Mucosa of rectum (tissue), 2 donors: ENCODE data around the gene ARAP1.

Experiments used
- H3K27ac ChIP-seq, 2 donors: one replicate each; pipeline ENCODE4 v1.7.0; 2013; ENCODE audit warnings: inconsistent platforms in 2 of 2, low read depth in 2 of 2, low read length in 2 of 2
- H3K27me3 ChIP-seq, 2 donors: one replicate each; pipeline ENCODE4 v1.7.0; 2013; ENCODE audit warnings: low read length in 2 of 2; ENCODE audit not compliant: control insufficient read depth in 2 of 2, insufficient read depth in 2 of 2
- H3K36me3 ChIP-seq, 2 donors: one replicate each; pipeline ENCODE4 v1.7.0; 2013; ENCODE audit warnings: low read length in 2 of 2; ENCODE audit not compliant: control insufficient read depth in 2 of 2, insufficient read depth in 2 of 2
- H3K4me1 ChIP-seq, 2 donors: one replicate each; pipeline ENCODE4 v1.7.0; 2013; ENCODE audit warnings: low read length in 2 of 2, mild to moderate bottlenecking in 1 of 2; ENCODE audit not compliant: control insufficient read depth in 2 of 2, insufficient read depth in 2 of 2
- H3K4me3 ChIP-seq, 2 donors: one replicate each; pipeline ENCODE4 v1.7.0; 2013; ENCODE audit warnings: low read length in 2 of 2
- H3K9ac ChIP-seq, 2 donors: one replicate each; pipeline ENCODE4 v1.7.0; 2013; ENCODE audit warnings: low read length in 2 of 2, low read depth in 1 of 2, mild to moderate bottlenecking in 1 of 2
- H3K9me3 ChIP-seq, 2 donors: one replicate each; pipeline ENCODE4 v1.7.0; 2013; ENCODE audit warnings: low read length in 2 of 2; ENCODE audit not compliant: control insufficient read depth in 2 of 2
- donor health status: healthy.
- donor health status: Normal muscosa, but diverticular disease.

The ARAP1 gene

DNA sequence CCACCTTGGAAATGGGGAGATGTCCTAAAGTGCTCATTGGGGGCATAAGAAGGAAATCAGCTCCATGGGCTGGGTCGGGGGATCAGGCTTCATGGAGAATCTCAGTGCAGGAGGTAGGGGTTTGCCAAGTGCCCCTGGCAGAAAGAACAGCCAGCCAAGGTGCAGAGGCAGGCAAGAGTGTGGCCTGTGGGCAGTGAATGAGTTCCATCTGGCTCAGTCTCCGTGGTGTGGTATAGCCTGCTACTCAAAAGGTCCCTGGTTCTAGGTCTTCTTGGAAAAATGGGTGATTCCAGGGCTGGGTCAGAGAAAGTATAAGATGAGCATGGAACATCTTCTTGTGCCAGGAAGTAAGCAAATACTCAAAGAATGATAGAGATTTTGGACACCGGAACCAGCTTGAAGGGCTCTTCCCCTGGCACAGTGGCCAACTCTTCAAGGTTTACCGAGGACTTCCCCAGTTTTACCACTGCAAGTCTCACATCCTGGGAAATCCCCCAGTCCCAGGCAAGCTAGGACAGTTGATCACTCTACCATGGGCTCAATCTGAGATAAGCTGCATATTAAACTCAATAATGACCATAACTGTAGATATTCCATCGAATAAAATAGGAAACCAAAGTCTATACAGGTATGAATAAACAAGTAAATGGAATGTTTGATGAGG is 10.6 kb upstream of the ARAP1 start:
- peaks cover 14 to 21% of the 10 kb centered on the region in 2 donors for H3K4me1 ChIP-seq
- no peak overlapping the region for H3K9ac ChIP-seq
- no peak overlapping the region for H3K27ac ChIP-seq
- H3K9me3 ChIP-seq, result no peaks in the 10 kb centered on the region
- no peak overlapping the region for H3K4me3 ChIP-seq
- peaks cover 26 to 27% of the 10 kb centered on the region in 2 donors for H3K36me3 ChIP-seq
- H3K27me3 ChIP-seq, result no peaks in the 10 kb centered on the region

DNA sequence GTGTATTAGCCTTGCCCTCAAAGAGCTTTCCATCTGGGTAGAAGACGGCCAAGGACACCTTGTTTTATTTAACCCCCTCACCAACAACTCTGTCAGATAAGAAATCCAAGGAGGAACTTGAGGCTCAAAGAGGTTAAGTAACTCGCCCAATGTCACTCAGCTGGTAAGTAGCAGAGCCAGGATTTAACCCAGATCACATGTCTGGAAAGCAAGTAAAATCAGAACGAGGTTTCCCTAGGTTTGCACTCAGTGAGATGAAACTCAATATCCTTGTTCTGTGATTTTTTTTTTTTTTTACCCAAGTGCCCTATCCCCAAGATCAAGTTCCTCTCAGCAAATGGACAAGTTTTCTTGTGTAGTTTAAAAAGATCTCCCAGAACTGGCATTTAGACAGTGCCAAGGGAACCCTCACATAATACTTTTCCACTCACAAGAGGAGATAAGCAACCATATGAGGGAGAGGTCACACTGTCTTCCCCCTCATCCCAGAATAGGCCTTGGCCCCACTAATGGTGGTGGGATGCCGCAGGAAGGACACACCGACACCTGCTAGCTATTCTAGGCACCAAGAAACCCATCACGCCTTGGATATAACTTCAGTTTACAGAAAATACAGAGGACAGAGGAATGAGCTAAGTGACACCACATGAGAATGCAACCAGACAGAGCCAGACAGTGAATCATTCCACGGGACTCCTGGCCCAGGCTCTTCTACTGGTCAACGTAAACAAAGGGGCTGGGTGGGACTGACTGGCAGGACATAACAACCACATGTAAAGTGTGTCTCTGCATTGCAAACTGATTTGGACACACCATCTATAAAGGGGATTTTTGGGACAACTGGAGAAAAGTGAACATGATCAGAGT is 8.6 kb upstream of the ARAP1 start:
- H3K9me3 ChIP-seq, result no peaks in the 10 kb centered on the region
- no peak overlapping the region for H3K9ac ChIP-seq
- peaks cover 37 to 42% of the 10 kb centered on the region in 2 donors for H3K36me3 ChIP-seq
- H3K27ac ChIP-seq, result no peak overlapping the region
- peaks cover 12 to 17% of the 10 kb centered on the region in 2 donors for H3K4me1 ChIP-seq
- H3K27me3 ChIP-seq, result no peaks in the 10 kb centered on the region
- no peak overlapping the region for H3K4me3 ChIP-seq

DNA sequence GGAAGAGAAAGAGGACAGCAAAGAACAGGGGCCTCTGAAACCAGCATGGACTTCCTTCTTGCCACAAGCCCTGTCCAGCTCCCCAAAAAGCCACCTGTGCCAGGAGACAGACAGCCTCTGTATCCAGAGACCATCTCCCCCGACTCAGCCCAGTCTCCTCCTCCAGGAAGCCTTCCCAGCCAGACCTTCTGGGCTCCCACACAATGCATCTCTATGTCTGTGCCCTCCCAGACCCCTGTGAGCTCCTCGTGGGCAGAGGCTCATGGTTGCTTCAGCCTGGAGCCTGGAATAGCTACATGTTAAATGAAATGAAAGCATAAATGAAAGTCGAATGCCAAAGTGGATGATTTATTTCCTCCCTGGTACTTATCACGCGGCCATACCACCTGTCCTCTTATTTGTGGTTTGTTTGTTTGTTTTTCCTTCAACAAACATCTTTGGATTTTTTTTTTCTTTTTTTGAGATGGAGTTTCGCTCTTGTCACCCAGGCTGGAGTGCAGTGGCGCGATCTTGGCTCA is 7.3 kb upstream of the ARAP1 start:
- no peak overlapping the region for H3K4me3 ChIP-seq
- H3K9me3 ChIP-seq, result no peaks in the 10 kb centered on the region
- H3K36me3 ChIP-seq, result peaks cover 39 to 46% of the 10 kb centered on the region in 2 donors
- peaks cover 8 to 17% of the 10 kb centered on the region in 2 donors for H3K4me1 ChIP-seq
- no peaks in the 10 kb centered on the region for H3K27me3 ChIP-seq
- H3K27ac ChIP-seq, result no peak overlapping the region
- no peak overlapping the region for H3K9ac ChIP-seq

DNA sequence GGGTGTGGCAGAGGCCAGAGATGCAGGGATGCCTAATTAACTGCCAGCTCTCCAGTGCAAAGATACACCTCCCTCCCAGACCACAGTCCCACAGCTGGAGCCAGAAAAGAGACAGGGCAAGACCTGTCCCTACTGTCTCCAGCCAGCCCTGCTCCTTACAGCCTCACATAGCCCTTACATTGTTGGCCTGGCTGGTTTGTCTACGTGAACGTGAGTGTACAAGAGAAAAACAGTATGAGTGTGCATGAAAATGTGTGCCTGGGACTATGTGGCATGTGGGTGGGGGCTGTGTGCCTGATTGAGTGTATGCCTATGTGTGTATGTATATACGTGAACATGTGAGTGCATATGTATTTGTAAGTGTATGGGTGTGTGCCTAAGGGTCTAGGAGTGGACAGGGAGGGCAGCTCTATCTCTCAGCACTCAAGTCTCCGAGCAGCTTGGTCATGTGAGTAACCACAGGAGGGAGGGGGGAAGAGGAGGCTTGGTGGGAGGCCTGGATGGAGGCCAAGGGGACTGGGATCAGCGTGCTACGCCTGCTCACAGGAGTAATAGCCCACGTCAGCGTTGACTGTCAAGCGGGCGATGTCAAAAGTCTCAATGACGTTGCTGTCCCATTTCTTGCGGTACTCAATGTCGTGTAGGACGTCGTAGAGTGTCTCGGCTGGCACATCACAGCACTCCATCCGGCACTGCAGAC is 6.6 kb upstream of the ARAP1 start:
- peak overlapping the region in 1 of 2 donors; percentile 16 for H3K27ac ChIP-seq
- H3K36me3 ChIP-seq, result peaks cover 39 to 49% of the 10 kb centered on the region in 2 donors
- no peaks in the 10 kb centered on the region for H3K9me3 ChIP-seq
- H3K4me1 ChIP-seq, result peaks cover 3 to 12% of the 10 kb centered on the region in 2 donors
- H3K27me3 ChIP-seq, result no peaks in the 10 kb centered on the region
- no peak overlapping the region for H3K4me3 ChIP-seq
- peak overlapping the region in 1 of 2 donors; percentile 6 for H3K9ac ChIP-seq

DNA sequence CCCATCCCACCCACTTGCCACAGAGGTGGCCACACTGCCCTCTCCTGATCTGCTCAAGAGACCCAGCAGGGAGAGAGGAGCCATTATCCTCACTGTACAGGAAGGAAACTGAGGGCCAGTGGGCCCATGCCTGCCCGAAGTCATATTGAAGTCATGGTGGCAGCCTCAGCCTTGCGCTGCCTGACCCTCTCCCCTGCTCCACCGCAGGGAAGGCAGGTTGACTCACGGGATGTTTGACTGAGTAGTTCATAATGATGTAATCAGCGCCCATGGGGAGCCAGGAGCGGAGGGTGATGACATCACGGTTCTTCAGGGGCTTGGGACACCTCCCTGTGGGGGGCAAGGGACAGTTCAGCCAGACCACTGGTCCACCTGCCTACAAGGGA is 6.1 kb upstream of the ARAP1 start:
- Histone ChIP-seq H3K9ac (no peak overlapping the region), H3K36me3 (peaks cover 39 to 49% of the 10 kb centered on the region in 2 donors), H3K27me3 (no peaks in the 10 kb centered on the region), H3K4me1 (peaks cover 6 to 14% of the 10 kb centered on the region in 2 donors), H3K27ac (peak overlapping the region in 1 of 2 donors; percentile 16), H3K9me3 (no peaks in the 10 kb centered on the region), H3K4me3 (no peak overlapping the region)

DNA sequence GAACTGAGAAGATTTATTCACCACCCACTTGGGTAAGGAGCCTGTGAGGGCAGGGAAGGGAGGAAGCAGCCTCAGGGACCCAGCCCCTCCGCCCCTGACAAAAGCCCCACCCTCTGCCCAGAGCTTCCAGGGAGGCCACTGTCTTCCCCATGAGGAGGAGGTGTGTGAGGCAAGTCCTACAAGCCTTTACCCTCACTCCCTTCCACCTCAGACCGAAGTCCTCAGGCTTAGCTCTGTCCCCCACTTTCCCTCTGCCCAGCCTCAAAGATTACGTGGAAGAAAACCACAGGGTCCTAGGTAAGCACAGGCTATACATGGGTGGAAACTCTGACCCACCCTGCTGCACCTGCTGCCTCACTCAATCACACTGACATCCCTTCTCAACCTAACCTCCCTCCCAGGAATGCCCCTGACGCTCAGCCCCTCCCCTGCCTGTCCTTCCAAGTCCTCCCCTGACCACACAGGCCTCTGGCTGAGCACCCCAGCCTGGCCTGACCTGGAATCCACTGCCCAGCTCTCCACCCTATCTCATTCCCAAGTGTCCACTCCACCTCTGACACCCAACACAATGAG is 3.6 kb upstream of the ARAP1 start:
- Histone ChIP-seq H3K27me3 (no peaks in the 10 kb centered on the region), H3K9me3 (no peaks in the 10 kb centered on the region), H3K9ac (no peak overlapping the region), H3K36me3 (peaks cover 30 to 43% of the 10 kb centered on the region in 2 donors), H3K4me1 (peaks cover 26 to 29% of the 10 kb centered on the region in 2 donors), H3K27ac (no peak overlapping the region), H3K4me3 (no peak overlapping the region)

DNA sequence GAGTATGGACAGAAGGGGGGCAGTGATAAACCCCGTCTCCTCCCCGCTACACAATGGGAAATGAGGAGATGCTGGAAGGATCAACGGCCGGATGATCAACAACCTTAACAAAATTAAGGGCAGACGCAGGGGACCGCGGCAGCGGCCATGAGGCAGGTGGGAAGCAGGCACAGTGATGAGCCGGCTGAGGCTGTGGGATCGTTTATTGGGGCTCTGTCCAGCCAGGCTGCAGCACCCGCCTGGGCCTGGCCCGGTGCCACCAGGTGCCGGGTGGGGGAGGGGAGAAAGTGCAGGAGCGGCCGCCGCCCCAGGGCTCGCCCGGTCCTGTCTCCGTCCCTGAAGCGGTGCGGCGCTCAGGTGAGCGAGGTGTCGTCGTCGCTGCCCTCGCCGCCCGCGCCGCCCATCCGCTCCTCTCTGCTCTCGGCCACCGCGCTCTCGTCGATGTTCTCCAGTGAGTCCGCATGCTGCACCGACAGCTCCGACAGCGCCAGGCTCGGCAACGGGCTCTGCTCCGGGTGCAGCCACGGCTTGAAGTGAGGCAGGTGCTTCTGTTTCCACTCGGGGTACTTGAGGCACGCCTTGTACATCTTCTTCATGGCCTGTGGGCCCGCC is 2.4 kb upstream of the ARAP1 start:
- H3K9ac ChIP-seq, result no peak overlapping the region
- no peak overlapping the region for H3K27ac ChIP-seq
- no peaks in the 10 kb centered on the region for H3K9me3 ChIP-seq
- H3K4me3 ChIP-seq, result no peak overlapping the region
- H3K36me3 ChIP-seq, result peaks cover 30 to 43% of the 10 kb centered on the region in 2 donors
- peaks cover 27 to 29% of the 10 kb centered on the region in 2 donors for H3K4me1 ChIP-seq
- no peaks in the 10 kb centered on the region for H3K27me3 ChIP-seq

DNA sequence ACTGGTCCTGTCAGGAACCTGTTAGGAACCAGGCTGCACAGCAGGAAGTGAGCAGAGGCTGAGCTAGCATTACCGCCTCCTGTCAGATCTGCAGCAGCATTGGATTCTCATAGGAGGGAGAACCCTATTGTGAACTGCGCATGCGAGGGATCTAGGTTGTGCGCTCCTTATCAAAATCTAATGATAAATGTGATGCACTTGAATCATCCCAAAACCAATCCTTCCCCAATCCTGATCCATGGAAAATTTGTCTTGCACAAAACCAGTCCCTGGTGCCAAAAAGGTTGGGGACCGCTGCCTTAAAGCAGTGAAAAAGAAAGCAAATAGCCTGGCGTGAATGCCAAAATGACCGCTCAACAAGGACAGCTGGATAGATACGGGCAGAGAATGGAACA is 1.9 kb upstream of the ARAP1 start:
- Histone ChIP-seq H3K9ac (no peak overlapping the region), H3K9me3 (no peaks in the 10 kb centered on the region), H3K36me3 (peaks cover 29 to 40% of the 10 kb centered on the region in 2 donors), H3K27me3 (no peaks in the 10 kb centered on the region), H3K27ac (no peak overlapping the region), H3K4me3 (no peak overlapping the region), H3K4me1 (peaks cover 24 to 28% of the 10 kb centered on the region in 2 donors)

DNA sequence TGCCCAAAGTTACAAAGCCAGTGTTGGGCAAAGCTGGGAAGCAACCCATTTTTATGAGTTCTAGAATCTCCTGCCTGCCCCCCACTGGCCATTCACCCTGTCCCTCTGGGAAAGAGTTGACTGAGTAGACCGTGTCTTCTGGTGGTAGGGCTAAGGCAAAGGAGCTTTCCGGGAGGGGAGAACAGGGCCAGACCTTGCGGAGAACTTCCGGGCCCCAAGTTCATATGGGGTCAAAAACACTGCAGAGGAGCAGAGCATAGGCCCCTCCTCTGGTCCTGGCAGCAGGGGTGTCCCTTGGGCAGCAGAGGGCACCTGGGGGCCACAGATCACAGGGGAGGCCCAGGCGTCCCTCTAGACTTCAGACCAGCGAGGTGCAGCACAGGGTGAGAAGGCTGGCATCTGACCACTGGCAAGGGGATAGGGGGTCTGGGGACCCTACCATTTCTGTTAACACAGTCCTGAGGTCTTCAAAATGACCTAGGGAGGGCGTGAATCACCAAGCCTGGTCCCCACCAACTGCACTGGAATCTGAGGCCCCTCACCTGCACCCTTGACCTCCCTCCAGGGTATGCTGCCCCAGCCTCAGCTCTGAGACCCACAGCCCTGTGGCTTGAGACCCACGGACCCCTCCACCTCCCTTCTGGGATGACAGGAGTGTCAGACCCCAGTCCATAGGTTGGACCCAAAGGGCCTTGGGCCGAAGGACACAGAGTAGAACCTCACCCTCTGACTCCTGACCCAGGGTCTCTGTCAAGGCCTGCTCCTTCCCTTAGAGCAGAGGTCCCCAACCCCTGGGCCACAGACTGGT is 1.3 kb upstream of the ARAP1 start:
- no peak overlapping the region for H3K9ac ChIP-seq
- no peaks in the 10 kb centered on the region for H3K9me3 ChIP-seq
- no peaks in the 10 kb centered on the region for H3K27me3 ChIP-seq
- H3K4me1 ChIP-seq, result peaks cover 24 to 25% of the 10 kb centered on the region in 2 donors
- H3K4me3 ChIP-seq, result no peak overlapping the region
- H3K36me3 ChIP-seq, result peaks cover 23 to 34% of the 10 kb centered on the region in 2 donors
- H3K27ac ChIP-seq, result peak overlapping the region in 1 of 2 donors; percentile 43
